Measurements from ENCODE around the gene LSM14A.

LSM14A gene

DNA sequence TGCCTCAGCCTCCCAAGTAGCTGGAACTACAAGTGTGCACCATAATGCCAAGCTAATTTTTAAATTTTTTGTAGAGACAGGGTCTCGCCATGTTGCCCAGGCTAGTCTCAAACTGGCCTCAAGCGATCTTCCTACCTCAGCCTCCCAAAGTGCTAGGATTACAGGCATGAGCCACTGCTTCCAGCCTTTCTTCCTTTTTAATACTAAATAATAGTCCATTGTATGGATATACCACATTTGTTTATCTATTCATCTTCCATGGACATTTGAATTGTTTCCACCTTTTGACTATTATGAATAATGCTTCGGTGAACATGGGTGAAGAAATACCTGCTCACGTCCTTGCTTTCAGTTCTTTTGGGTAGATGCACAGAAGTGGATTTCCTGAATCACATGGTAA, 106.5 kb downstream of the LSM14A start:
- no peak for DNase-seq (ENCODE audit: low read depth in 2 of 3, low spot score in 2 of 3)
